Sigmoid colon (tissue), 7 donors: ENCODE measurements around the gene MACROD2. TPM values are rescaled to one million over a fixed set of nuclear protein-coding genes. Genes with fewer than 3 reads are reported as not detected.

Experiments used
- DNase-seq: peaks from one replicate; pipeline ENCODE4 v3.0.0-alpha.2; 2019
- H3K27ac ChIP-seq, 4 donors: fragments of 200-600 bp; sonication (generic); one replicate each; pipeline ENCODE4 v1.5.1; 2016 to 2019; ENCODE audit warnings: mild to moderate bottlenecking in 1 of 4
- H3K27me3 ChIP-seq, 3 donors: fragments of 200-600 bp; sonication (generic); one replicate each; pipeline ENCODE4 v1.5.1; 2019; ENCODE audit warnings: mild to moderate bottlenecking in 1 of 3
- H3K36me3 ChIP-seq, 4 donors: fragments of 200-600 bp; sonication (generic); one replicate each; pipeline ENCODE4 v1.5.1; 2016 to 2019
- H3K4me1 ChIP-seq, 4 donors: fragments of 200-600 bp; sonication (generic); one replicate each; pipeline ENCODE4 v1.5.1; 2017 to 2019
- H3K4me3 ChIP-seq, 4 donors: fragments of 200-600 bp; sonication (generic); one replicate each; pipeline ENCODE4 v1.5.1; 2017 to 2019; ENCODE audit warnings: mild to moderate bottlenecking in 2 of 4, moderate library complexity in 1 of 4
- H3K9me3 ChIP-seq, 4 donors: fragments of 200-600 bp in 3 of 4; sonication (generic) in 3 of 4; one replicate each; pipeline versions ENCODE4 v1.5.1 to v1.6.1; 2013 to 2019
- EP300 ChIP-seq, 4 donors: sonication (generic); formaldehyde crosslinking; IDR thresholded peaks; one replicate each; pipeline ENCODE4 v1.6.1; 2017; ENCODE audit warnings: antibody characterized with exemption in 4 of 4
- POLR2A ChIP-seq, 2 donors: fragments of 450-650 bp; IDR thresholded peaks; one replicate each; pipeline ENCODE4 v1.6.1; 2016; ENCODE audit warnings: antibody characterized with exemption in 2 of 2, mild to moderate bottlenecking in 2 of 2, moderate library complexity in 2 of 2
- POLR2AphosphoS5 ChIP-seq, 4 donors: sonication (generic); formaldehyde crosslinking; IDR thresholded peaks; one replicate each; pipeline ENCODE4 v1.6.1; 2017; ENCODE audit warnings: antibody characterized with exemption in 4 of 4
- WGBS, 2 donors: extraction: QIAGEN DNeasy Blood & Tissue Kit; methylation state at CpG; one replicate each; pipeline ENCODE4 v1.1.7; 2013; 5-methylcytosine and 5-hydroxymethylcytosine counted together
- intact Hi-C: fragments of 100-400 bp; cut with DNase I; formaldehyde crosslinking; loops from one replicate; pipeline ENCODE4 v1.15.1; 2023
- polyA plus RNA-seq, 3 donors: library from polyadenylated mRNA; stranded (reverse); fragments of 200-250 nt; gene quantifications; one replicate each; pipeline ENCODE4 v1.2.3, GENCODE V29; 2013
- total RNA-seq, 4 donors: library from RNA; depleted of rRNA; stranded (reverse); fragments of >200 nt; gene quantifications; one replicate each; pipeline ENCODE4 v1.1.0, GENCODE V29; 2016
- TF ChIP-seq, protein P1 (sequence below), 4 experiments: fragments of 450-650 bp in 3 of 4; fragments of 200-600 bp in 1 of 4; IDR thresholded peaks; one replicate each; pipeline ENCODE4 v1.5.1; 2016 to 2019; ENCODE audit warnings: antibody characterized with exemption in 4 of 4, mild to moderate bottlenecking in 3 of 4, moderate library complexity in 2 of 4
- donor health status: healthy with polysubstance abuse.
- donor health status: Bipolar disorder and iron deficiency.
- donor health status: healthy.

MACROD2 gene
- total and polyA plus RNA-seq, 7 donors, result 1.2 to 22.4 (median 5.8) TPM

DNA sequence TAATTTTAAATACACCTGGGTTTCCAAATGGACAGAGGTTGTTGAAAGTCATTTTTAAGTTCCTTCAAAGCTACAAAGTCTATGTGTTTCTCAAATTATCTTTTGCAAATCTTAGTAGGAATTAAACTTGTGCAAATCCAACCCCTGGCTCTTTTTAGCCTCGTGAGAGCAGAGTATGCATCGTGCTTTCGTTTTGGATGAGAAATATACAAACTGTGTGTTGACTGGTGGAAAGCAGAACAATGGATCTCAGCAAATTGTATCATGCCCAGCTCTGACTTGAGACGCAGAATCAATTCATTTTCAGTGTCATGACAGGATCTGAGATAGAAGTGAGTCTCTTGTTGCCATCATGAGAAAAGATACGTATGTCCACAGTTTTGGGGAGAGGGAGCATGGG is 884.5 kb downstream of the MACROD2 start:
- intact Hi-C loops, result no loop called here
- H3K9me3 ChIP-seq, result no peaks in the 10 kb centered on the region
- H3K4me3 ChIP-seq, result no peak overlapping the region
- no peaks in the 10 kb centered on the region for H3K27me3 ChIP-seq
- no peaks in the 10 kb centered on the region for H3K36me3 ChIP-seq
- H3K4me1 ChIP-seq, result no peaks in the 10 kb centered on the region
- no peak for DNase-seq
- TF ChIP-seq EP300 (IDR thresholded peaks at IDR 0.05) (no peak), POLR2A (IDR thresholded peaks at IDR 0.05) (no peak), POLR2AphosphoS5 (IDR thresholded peaks at IDR 0.05) (no peak)
- TF ChIP-seq, protein P1, sequence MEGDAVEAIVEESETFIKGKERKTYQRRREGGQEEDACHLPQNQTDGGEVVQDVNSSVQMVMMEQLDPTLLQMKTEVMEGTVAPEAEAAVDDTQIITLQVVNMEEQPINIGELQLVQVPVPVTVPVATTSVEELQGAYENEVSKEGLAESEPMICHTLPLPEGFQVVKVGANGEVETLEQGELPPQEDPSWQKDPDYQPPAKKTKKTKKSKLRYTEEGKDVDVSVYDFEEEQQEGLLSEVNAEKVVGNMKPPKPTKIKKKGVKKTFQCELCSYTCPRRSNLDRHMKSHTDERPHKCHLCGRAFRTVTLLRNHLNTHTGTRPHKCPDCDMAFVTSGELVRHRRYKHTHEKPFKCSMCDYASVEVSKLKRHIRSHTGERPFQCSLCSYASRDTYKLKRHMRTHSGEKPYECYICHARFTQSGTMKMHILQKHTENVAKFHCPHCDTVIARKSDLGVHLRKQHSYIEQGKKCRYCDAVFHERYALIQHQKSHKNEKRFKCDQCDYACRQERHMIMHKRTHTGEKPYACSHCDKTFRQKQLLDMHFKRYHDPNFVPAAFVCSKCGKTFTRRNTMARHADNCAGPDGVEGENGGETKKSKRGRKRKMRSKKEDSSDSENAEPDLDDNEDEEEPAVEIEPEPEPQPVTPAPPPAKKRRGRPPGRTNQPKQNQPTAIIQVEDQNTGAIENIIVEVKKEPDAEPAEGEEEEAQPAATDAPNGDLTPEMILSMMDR (IDR thresholded peaks at IDR 0.05), result no peak
- 90 to 95% methylated on average over 5 of the region's 5 CpGs for WGBS, 2 donors
- no peak overlapping the region for H3K27ac ChIP-seq

DNA sequence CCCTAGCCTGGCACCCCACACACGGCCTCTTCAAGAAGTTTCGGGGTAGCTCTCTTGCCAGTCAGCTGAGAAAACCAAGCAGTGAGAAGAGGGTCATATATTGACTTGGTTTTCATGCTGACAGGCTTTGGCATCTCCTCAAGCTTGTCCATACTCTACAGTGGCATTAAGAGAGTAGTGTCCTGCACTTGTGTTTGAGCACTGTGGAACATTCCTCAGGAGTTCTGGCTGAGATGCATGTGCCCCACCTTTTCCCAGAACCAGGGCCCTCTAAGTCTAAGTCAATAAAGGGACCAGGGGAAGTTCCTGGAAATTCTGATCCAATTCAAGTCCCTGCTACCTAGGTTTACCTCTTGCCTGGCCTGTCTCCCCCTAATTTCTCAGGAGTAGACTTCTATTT is 886.2 kb downstream of the MACROD2 start:
- no peaks in the 10 kb centered on the region for H3K4me1 ChIP-seq
- no peaks in the 10 kb centered on the region for H3K9me3 ChIP-seq
- TF ChIP-seq POLR2A (IDR thresholded peaks at IDR 0.05), result no peak
- no peak for TF ChIP-seq EP300 (IDR thresholded peaks at IDR 0.05)
- TF ChIP-seq, protein P1 (IDR thresholded peaks at IDR 0.05), result no peak
- TF ChIP-seq POLR2AphosphoS5 (IDR thresholded peaks at IDR 0.05), result no peak
- no peak overlapping the region for H3K27ac ChIP-seq
- H3K27me3 ChIP-seq, result no peaks in the 10 kb centered on the region
- WGBS, 2 donors, result 21 to 74% methylated on average over 2 of the region's 2 CpGs
- no peak overlapping the region for H3K4me3 ChIP-seq
- H3K36me3 ChIP-seq, result no peaks in the 10 kb centered on the region
- intact Hi-C loops, result no loop called here
- no peak for DNase-seq

DNA sequence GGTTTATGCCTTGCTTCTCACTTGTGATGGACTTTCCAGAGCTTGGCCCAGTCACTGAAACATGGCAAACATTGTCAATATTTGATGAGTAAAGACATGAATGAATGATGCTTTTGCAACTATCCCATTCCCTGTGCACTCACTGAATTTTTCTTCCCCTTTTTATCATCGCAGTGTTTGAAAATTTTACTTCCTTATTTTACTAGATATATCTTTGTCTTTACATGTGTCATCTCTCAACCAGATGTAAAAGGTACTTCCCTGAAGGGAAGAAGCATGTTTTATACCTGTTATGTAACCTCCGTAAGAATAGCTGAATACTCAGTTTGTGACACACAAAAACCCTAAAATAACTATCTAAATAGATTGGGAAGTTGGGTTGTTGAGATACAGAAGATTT is 886.8 kb downstream of the MACROD2 start:
- Histone ChIP-seq H3K36me3 (no peaks in the 10 kb centered on the region), H3K27ac (no peak overlapping the region), H3K9me3 (no peaks in the 10 kb centered on the region), H3K4me3 (no peak overlapping the region), H3K4me1 (no peaks in the 10 kb centered on the region), H3K27me3 (no peaks in the 10 kb centered on the region)
- intact Hi-C loops, result no loop called here
- no peak for TF ChIP-seq EP300 (IDR thresholded peaks at IDR 0.05)
- no peak for TF ChIP-seq POLR2A (IDR thresholded peaks at IDR 0.05)
- TF ChIP-seq POLR2AphosphoS5 (IDR thresholded peaks at IDR 0.05), result no peak
- TF ChIP-seq, protein P1 (IDR thresholded peaks at IDR 0.05), result no peak
- WGBS, 2 donors, result 63 to 81% methylated on average over 2 of the region's 2 CpGs
- no peak for DNase-seq

DNA sequence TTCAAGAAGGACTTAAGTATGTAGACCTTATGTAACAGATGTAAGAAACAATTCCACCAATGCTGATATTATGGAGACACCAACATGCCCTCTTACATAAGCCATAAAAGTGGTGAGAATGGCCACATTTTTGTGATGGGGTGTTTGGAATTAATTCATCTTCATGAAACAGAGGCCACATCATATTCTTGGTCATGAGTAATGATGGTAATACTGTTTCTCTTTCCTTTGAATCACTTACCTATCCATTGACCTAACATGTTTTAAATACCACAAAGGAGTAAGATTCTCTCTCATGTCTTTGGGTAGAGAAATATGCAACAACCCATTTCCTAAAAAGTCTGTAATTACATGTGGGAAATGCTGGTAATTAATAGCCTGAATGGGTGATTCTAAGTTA is 887.5 kb downstream of the MACROD2 start:
- Histone ChIP-seq H3K9me3 (no peaks in the 10 kb centered on the region), H3K36me3 (no peaks in the 10 kb centered on the region), H3K27me3 (no peaks in the 10 kb centered on the region), H3K27ac (no peak overlapping the region), H3K4me1 (peaks cover 0 to under 1% (median under 1%) of the 10 kb centered on the region in 4 donors), H3K4me3 (no peak overlapping the region)
- intact Hi-C loops, result no loop called here
- no peak for TF ChIP-seq POLR2A (IDR thresholded peaks at IDR 0.05)
- TF ChIP-seq EP300 (IDR thresholded peaks at IDR 0.05), result no peak
- TF ChIP-seq POLR2AphosphoS5 (IDR thresholded peaks at IDR 0.05), result no peak
- TF ChIP-seq, protein P1 (IDR thresholded peaks at IDR 0.05), result no peak
- DNase-seq, result no peak

DNA sequence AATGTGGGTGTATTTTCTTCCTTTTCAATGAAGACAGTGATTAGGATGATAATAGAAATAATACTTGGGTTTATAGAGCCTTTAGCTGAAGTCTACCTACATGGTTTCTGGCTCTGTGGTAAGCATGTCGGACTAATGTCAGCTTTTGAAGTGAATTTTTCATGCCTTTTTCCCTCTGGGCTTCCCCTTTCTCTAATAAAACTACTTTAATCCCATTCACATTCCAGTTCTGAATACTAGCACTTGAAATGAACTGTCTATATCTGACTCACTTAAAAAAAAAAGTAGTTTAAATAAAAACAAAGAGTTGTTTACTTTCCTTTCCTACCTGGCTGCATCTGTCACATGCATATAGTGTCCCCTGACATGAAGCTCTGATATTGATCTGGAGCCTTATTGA is 888.0 kb downstream of the MACROD2 start:
- Histone ChIP-seq H3K36me3 (no peaks in the 10 kb centered on the region), H3K27ac (no peak overlapping the region), H3K9me3 (no peaks in the 10 kb centered on the region), H3K4me3 (no peak overlapping the region), H3K4me1 (peaks cover 0 to 5% (median 5%) of the 10 kb centered on the region in 4 donors), H3K27me3 (no peaks in the 10 kb centered on the region)
- intact Hi-C loops, result no loop called here
- WGBS, 2 donors, result 65 to 87% methylated on average over 1 of the region's 1 CpG
- TF ChIP-seq, protein P1 (IDR thresholded peaks at IDR 0.05), result no peak
- TF ChIP-seq EP300 (IDR thresholded peaks at IDR 0.05) (no peak), POLR2AphosphoS5 (IDR thresholded peaks at IDR 0.05) (no peak), POLR2A (IDR thresholded peaks at IDR 0.05) (no peak)
- no peak for DNase-seq
